Measurements from ENCODE around the gene HRH2. TPM values are rescaled to one million over a fixed set of nuclear protein-coding genes. Genes with fewer than 3 reads are reported as not detected.

Gene HRH2
- total RNA-seq, 2 donors from 2014 or later: 0.78 TPM; not detected in 1

GRCh38 chr5:175690586-175690985, 32.7 kb downstream of the HRH2 start:
- DNase-seq (no peak), ATAC-seq (no peak)
- H3K27ac ChIP-seq: peak overlapping the region in 1 of 4 donors; percentile 41
- no peaks in the 10 kb centered on the region for H3K27me3 ChIP-seq
- 86 to 88% methylated on average over 11 of the region's 11 CpGs for WGBS, 2 donors
- H3K4me1 ChIP-seq: peaks cover 12% of the 10 kb centered on the region
- no peaks in the 10 kb centered on the region for H3K9me3 ChIP-seq
- H3K4me3 ChIP-seq: no peak overlapping the region
- intact Hi-C loops (cut with DNase I): no loop called here
- H3K36me3 ChIP-seq (replicated peaks in 1 of 2; ENCODE audit: insufficient read depth in 1 of 2, low read depth in 2 of 2): no peaks in the 10 kb centered on the region
- TF ChIP-seq POLR2A (IDR thresholded peaks at IDR 0.05) (no peak), CTCF (IDR thresholded peaks at IDR 0.05) (no peak)

- TF ChIP-seq CTCF (IDR thresholded peaks at IDR 0.05): no peak
- TF ChIP-seq POLR2A (IDR thresholded peaks at IDR 0.05): no peak
- intact Hi-C loops (cut with DNase I): no loop called here
- H3K36me3 ChIP-seq (replicated peaks in 1 of 2; ENCODE audit: insufficient read depth in 1 of 2, low read depth in 2 of 2): no peaks in the 10 kb centered on the region
- H3K4me3 ChIP-seq: no peak overlapping the region
- DNase-seq (no peak), ATAC-seq (no peak)
- H3K9me3 ChIP-seq: no peaks in the 10 kb centered on the region
- H3K4me1 ChIP-seq: peaks cover 6% of the 10 kb centered on the region
- H3K27me3 ChIP-seq: no peaks in the 10 kb centered on the region
- H3K27ac ChIP-seq: no peak overlapping the region
- WGBS, 2 donors: 80 to 81% methylated on average over 5 of the region's 5 CpGs
These were observed 33.9 kb downstream of the HRH2 start for GRCh38 chr5:175691761-175692160.

- Histone ChIP-seq H3K27me3 (no peaks in the 10 kb centered on the region), H3K27ac (peak overlapping the region in 1 of 4 donors; percentile 43), H3K36me3 (replicated peaks in 1 of 2; ENCODE audit: insufficient read depth in 1 of 2, low read depth in 2 of 2) (no peaks in the 10 kb centered on the region), H3K4me3 (no peak overlapping the region), H3K9me3 (no peaks in the 10 kb centered on the region), H3K4me1 (no peaks in the 10 kb centered on the region)
- ATAC-seq (no peak), DNase-seq (no peak)
- TF ChIP-seq CTCF (IDR thresholded peaks at IDR 0.05) (no peak), POLR2A (IDR thresholded peaks at IDR 0.05) (no peak)
- 73 to 82% methylated on average over 16 of the region's 16 CpGs for WGBS, 2 donors
- intact Hi-C loops (cut with DNase I): no loop called here
These were observed 34.5 kb downstream of the HRH2 start for GRCh38 chr5:175692235-175692995.

GRCh38 chr5:175692996-175693710, 35.3 kb downstream of the HRH2 start:
- ATAC-seq: no peak
- TF ChIP-seq CTCF (IDR thresholded peaks at IDR 0.05) (no peak), POLR2A (IDR thresholded peaks at IDR 0.05) (no peak)
- Histone ChIP-seq H3K27me3 (no peaks in the 10 kb centered on the region), H3K36me3 (replicated peaks in 1 of 2; ENCODE audit: insufficient read depth in 1 of 2, low read depth in 2 of 2) (no peaks in the 10 kb centered on the region), H3K27ac (peak overlapping the region in 1 of 4 donors; percentile 45), H3K4me3 (no peak overlapping the region), H3K9me3 (no peaks in the 10 kb centered on the region), H3K4me1 (no peaks in the 10 kb centered on the region)
- WGBS, 2 donors: 69 to 79% methylated on average over 11 to 12 of the region's 12 CpGs
- intact Hi-C loops (cut with DNase I): no loop called here
- DNase-seq: peak in 1 of 4 donors; percentile 56

Measured in body of pancreas (tissue), 4 donors.